H1 (cell line): ENCODE data around the gene PGPEP1. TPM values are rescaled to one million over a fixed set of nuclear protein-coding genes. Genes with fewer than 3 reads are reported as not detected.

ENCODE experiments used
- CTCF ChIA-PET: fragments of 300-600 bp; sonication (Branson Sonifier 250); formaldehyde crosslinking; loops from one replicate; lab custom pipeline; 2021; ENCODE audit not compliant: partially characterized antibody; lab: Charles Lee
- POLR2A ChIA-PET: fragments of 300-600 bp; sonication (Branson Sonifier 250); formaldehyde crosslinking; loops from one replicate; lab custom pipeline; 2021; ENCODE audit warnings: inconsistent platforms; ENCODE audit not compliant: partially characterized antibody; lab: Charles Lee
- DNase-seq, 2 experiments: peaks; one replicate each; pipeline versions ENCODE4 v3.0.0 to v3.0.0-alpha.2; 2010 to 2022; ENCODE audit warnings: low spot score in 2 of 2, low read depth in 1 of 2, mixed read lengths in 1 of 2
- FAIRE-seq: peaks from 2 replicates; lab custom pipeline; 2011; peaks lifted over from hg19 to GRCh38; lab: Jason Lieb, UNC
- H2AFZ ChIP-seq: 2 replicates; pipeline ENCODE4 v1.8.1; 2012; ENCODE audit warnings: low read length, inconsistent platforms
- H2AK5ac ChIP-seq: 2 replicates; pipeline ENCODE4 v1.6.1; 2013; ENCODE audit warnings: low read depth, low read length
- H2BK120ac ChIP-seq: replicated peaks from 2 replicates; pipeline ENCODE3; 2013; ENCODE audit warnings: low read depth, low read length, inconsistent platforms
- H2BK12ac ChIP-seq: 2 replicates; pipeline ENCODE4 v1.6.1; 2013; ENCODE audit warnings: low read depth, low read length
- H2BK15ac ChIP-seq: 2 replicates; pipeline ENCODE4 v1.6.1; 2013; ENCODE audit warnings: low read length
- H2BK20ac ChIP-seq: 2 replicates; pipeline ENCODE4 v1.6.1; 2013; ENCODE audit warnings: low read length
- H2BK5ac ChIP-seq: 2 replicates; pipeline ENCODE4 v1.6.1; 2013; ENCODE audit warnings: low read depth, low read length
- H3K14ac ChIP-seq: 2 replicates; pipeline ENCODE4 v1.6.1; 2013; ENCODE audit warnings: inconsistent platforms; ENCODE audit not compliant: insufficient read length
- H3K18ac ChIP-seq: 2 replicates; pipeline ENCODE4 v1.6.1; 2013; ENCODE audit warnings: low read length; ENCODE audit errors: extremely low read depth
- H3K23ac ChIP-seq: 2 replicates; pipeline ENCODE4 v1.6.1; 2013; ENCODE audit warnings: inconsistent platforms; ENCODE audit not compliant: insufficient read length
- H3K23me2 ChIP-seq: 2 replicates; pipeline ENCODE4 v1.6.1; 2013; ENCODE audit warnings: low read depth, low read length
- H3K27ac ChIP-seq: 2 replicates; pipeline ENCODE4 v1.6.1; 2011; ENCODE audit warnings: low read depth, low read length, inconsistent platforms
- H3K27me3 ChIP-seq, 4 experiments: replicated peaks in 1 of 4; 1 replicate in 1 of 4; 2 replicates in 3 of 4; pipeline versions ENCODE4 v1.6.1 to v1.8.1; 2011 to 2013; ENCODE audit warnings: low read length in 3 of 4, mild to moderate bottlenecking in 3 of 4, inconsistent platforms in 2 of 4, mixed read lengths in 2 of 4, moderate library complexity in 1 of 4; ENCODE audit not compliant: control insufficient read depth in 3 of 4, insufficient read depth in 3 of 4; ENCODE audit errors: extremely low read depth in 1 of 4
- H3K36me3 ChIP-seq, 4 experiments: 2 replicates each; pipeline versions ENCODE4 v1.6.1 to v1.8.1; 2011 to 2013; ENCODE audit warnings: mild to moderate bottlenecking in 4 of 4, low read length in 3 of 4, moderate library complexity in 2 of 4, control low read depth in 1 of 4, inconsistent platforms in 1 of 4; ENCODE audit not compliant: insufficient read depth in 4 of 4, control insufficient read depth in 2 of 4
- H3K4ac ChIP-seq: replicated peaks from 2 replicates; pipeline ENCODE3; 2013; ENCODE audit warnings: low read length, low read depth, mixed read lengths, inconsistent platforms; ENCODE audit not compliant: insufficient read length
- H3K4me1 ChIP-seq, 4 experiments: replicated peaks in 1 of 4; 1 replicate in 1 of 4; 2 replicates in 3 of 4; pipeline versions ENCODE4 v1.6.1 to v1.8.1; 2011 to 2013; ENCODE audit warnings: low read length in 3 of 4, inconsistent platforms in 2 of 4, mixed read lengths in 1 of 4; ENCODE audit not compliant: insufficient read depth in 4 of 4, control insufficient read depth in 3 of 4
- H3K4me2 ChIP-seq, 2 experiments: 2 replicates each; pipeline versions ENCODE4 v1.6.1 to v1.8.1; 2011 to 2013; ENCODE audit warnings: low read depth in 2 of 2, low read length in 2 of 2, control low read depth in 1 of 2, inconsistent platforms in 1 of 2, mild to moderate bottlenecking in 1 of 2; ENCODE audit not compliant: insufficient read depth in 1 of 2
- H3K4me3 ChIP-seq, 4 experiments: fragments of 200-600, 300-600 bp in 1 of 4; sonication (generic), shearing (Covaris generic), sonication (Bioruptor Twin) in 1 of 4; 2 replicates each; pipeline versions ENCODE4 v1.5.1 to v1.8.1; 2011 to 2016; ENCODE audit warnings: low read length in 4 of 4, low read depth in 3 of 4, control low read depth in 2 of 4, inconsistent platforms in 2 of 4, mild to moderate bottlenecking in 2 of 4, mixed read lengths in 1 of 4, moderate library complexity in 1 of 4; ENCODE audit not compliant: insufficient read depth in 2 of 4; ENCODE audit errors: extremely low read depth in 1 of 4
- H3K56ac ChIP-seq: replicated peaks from 2 replicates; pipeline ENCODE3; 2013; ENCODE audit warnings: low read depth, mild to moderate bottlenecking, mixed read lengths, low read length, inconsistent platforms; ENCODE audit not compliant: insufficient read length
- H3K79me1 ChIP-seq: 2 replicates; pipeline ENCODE4 v1.6.1; 2013; ENCODE audit warnings: low read depth, low read length, control low read depth
- H3K79me2 ChIP-seq, 2 experiments: 2 replicates each; pipeline versions ENCODE4 v1.6.1 to v1.8.1; 2012 to 2013; ENCODE audit warnings: low read length in 2 of 2, mild to moderate bottlenecking in 2 of 2, inconsistent platforms in 1 of 2; ENCODE audit not compliant: insufficient read depth in 2 of 2, control insufficient read depth in 1 of 2
- H3K9ac ChIP-seq, 4 experiments: replicated peaks in 1 of 4; 1 replicate in 1 of 4; 2 replicates in 3 of 4; pipeline versions ENCODE4 v1.6.1 to v1.8.1; 2011 to 2013; ENCODE audit warnings: low read depth in 3 of 4, low read length in 3 of 4, control low read depth in 2 of 4, mild to moderate bottlenecking in 2 of 4, moderate library complexity in 2 of 4, inconsistent platforms in 1 of 4; ENCODE audit errors: extremely low read depth in 1 of 4
- H3K9me3 ChIP-seq, 2 experiments: 2 replicates each; pipeline versions ENCODE4 v1.6.1 to v1.8.1; 2012 to 2013; ENCODE audit warnings: mild to moderate bottlenecking in 2 of 2, moderate library complexity in 2 of 2, control low read depth in 1 of 2, inconsistent platforms in 1 of 2, low read depth in 1 of 2, low read length in 1 of 2, mixed read lengths in 1 of 2; ENCODE audit not compliant: insufficient read depth in 2 of 2
- H4K20me1 ChIP-seq, 2 experiments: replicated peaks in 1 of 2; 2 replicates each; pipeline versions ENCODE3 to v1.8.1; 2011 to 2013; ENCODE audit warnings: inconsistent platforms in 2 of 2, low read length in 2 of 2, mild to moderate bottlenecking in 1 of 2; ENCODE audit not compliant: insufficient read depth in 2 of 2, control insufficient read depth in 1 of 2
- H4K5ac ChIP-seq: 2 replicates; pipeline ENCODE4 v1.6.1; 2013; ENCODE audit warnings: low read length, low read depth, mixed read lengths, inconsistent platforms; ENCODE audit not compliant: insufficient read length
- H4K8ac ChIP-seq: 2 replicates; pipeline ENCODE4 v1.8.0; 2013; ENCODE audit warnings: mild to moderate bottlenecking, moderate library complexity, low read length, inconsistent platforms; ENCODE audit not compliant: insufficient read depth; ENCODE audit errors: extremely low read depth
- H4K91ac ChIP-seq: replicated peaks from 2 replicates; pipeline ENCODE3; 2013; ENCODE audit warnings: low read length, mixed read lengths, inconsistent platforms; ENCODE audit not compliant: insufficient read length
- BACH1 ChIP-seq: IDR thresholded peaks from 2 replicates; pipeline ENCODE4 v1.6.1; 2012; ENCODE audit warnings: low read length, improper control_type of control experiment
- RBBP5 ChIP-seq: IDR thresholded peaks from 2 replicates; pipeline ENCODE4 v1.7.1; 2012; ENCODE audit warnings: low read depth, mild to moderate bottlenecking, inconsistent platforms, low read length, moderate library complexity, borderline replicate concordance
- SIRT6 ChIP-seq: IDR thresholded peaks from one replicate; pipeline ENCODE4 v1.7.1; 2012; ENCODE audit warnings: low read length, inconsistent platforms
- SIX5 ChIP-seq: IDR thresholded peaks from 2 replicates; pipeline ENCODE4 v1.6.1; 2011; ENCODE audit warnings: mild to moderate bottlenecking, low read depth, low read length
- WGBS, 2 experiments: shearing (Covaris generic) in 1 of 2; methylation state at CpG; one replicate each; pipeline versions ENCODE4 v1.1.6 to v1.1.7; 2013 to 2015; ENCODE audit warnings: low lambda C conversion rate in 2 of 2, mixed read lengths in 2 of 2, inconsistent platforms in 1 of 2, low coverage in 1 of 2, missing lambda C conversion rate in 1 of 2; ENCODE audit not compliant: insufficient replicate concordance in 2 of 2, insufficient coverage in 1 of 2, insufficient read length in 1 of 2; ENCODE audit errors: extremely low coverage in 1 of 2, missing lambda C conversion rate in 1 of 2; 5-methylcytosine and 5-hydroxymethylcytosine counted together
- polyA plus RNA-seq, 7 experiments: library from polyadenylated mRNA; depleted of rRNA in 3 of 7; stranded (reverse) in 5 of 7; unstranded in 2 of 7; fragments of >200 nt in 5 of 7; fragments of 200-250 nt in 2 of 7; gene quantifications; 1 replicate in 5 of 7; 2 replicates in 1 of 7; 4 replicates in 1 of 7; pipeline versions ENCODE4 v1.2.1 to v1.2.3, GENCODE V29; 2011 to 2013; ENCODE audit warnings: missing spikeins in 2 of 7, mixed read lengths in 2 of 7
- total RNA-seq: library from RNA; stranded (reverse); fragmentation: NEBNext Ultra II Directional; extraction: Animal tissue kit (Norgen Biotek cat#: 25700); gene quantifications from 2 replicates; pipeline ENCODE4 v1.2.1, GENCODE V29; 2021

PGPEP1 gene
- total and polyA plus RNA-seq, 2 of the 8 experiments (the other 6 are each of a cell fraction or from before 2014, with no cell fraction given), result 17.0 to 33.4 TPM

DNA sequence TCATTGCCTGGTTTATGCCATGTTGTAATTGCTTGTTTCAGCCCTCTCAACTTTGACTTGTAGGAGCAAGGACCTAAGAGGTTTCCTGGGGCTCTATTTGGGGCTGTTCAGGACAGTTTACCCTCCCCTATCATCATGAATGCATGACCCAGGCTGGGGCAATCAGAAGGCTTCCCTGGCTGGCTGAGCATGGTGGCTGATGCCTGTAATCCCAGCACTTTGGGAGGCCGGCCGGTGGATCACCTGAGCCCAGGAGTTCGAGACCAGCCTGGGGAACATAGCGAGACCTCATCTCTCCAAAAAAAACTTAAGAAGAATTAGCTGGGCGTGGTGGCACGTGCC lies 11.4 kb upstream of the PGPEP1 start:
- no peak overlapping the region for H3K56ac ChIP-seq
- H2BK12ac ChIP-seq, result 0 out of 2 replicates have a peak overlapping the region, but pooled peaks have one; percentile 42
- ChIA-PET POLR2A (interaction anchor here (0.6 to 20.2 kb wide), 6 partner anchors 10 to 107 kb away, joined by 3 to 224 read pairs (median 6); partner anchors contain the start of genes IQCN and JUND), CTCF (interaction anchor here (0.7 to 7.7 kb wide), 45 partner anchors 9 to 511 kb away, joined by 3 to 179 read pairs (median 5); partner anchors contain the start of genes GDF15, IQCN, JUND and PGPEP1)
- no peaks in the 10 kb centered on the region for H3K79me1 ChIP-seq
- H4K20me1 ChIP-seq, result no peaks in the 10 kb centered on the region
- H3K4me3 ChIP-seq, result peak overlapping the region; percentile 28 to 53 (median 38); a peak in 6 of 8 replicates
- H2BK5ac ChIP-seq, result peak overlapping the region; percentile 57; the same call in 1 of the 2 replicates
- peak overlapping the region; percentile 78 for H4K91ac ChIP-seq
- H3K9me3 ChIP-seq, result no peaks in the 10 kb centered on the region
- H4K8ac ChIP-seq, result no peak overlapping the region
- whole genome bisulfite sequencing, 2 experiments, result 94% methylated on average over 6 of the region's 6 CpGs; no CpG with 5 or more reads in 1 of the 2 experiments
- H2BK120ac ChIP-seq, result no peak overlapping the region
- no peak overlapping the region for H2BK20ac ChIP-seq
- FAIRE-seq (no peak), DNase-seq (no peak)
- no peak overlapping the region for H4K5ac ChIP-seq
- H2AFZ ChIP-seq, result peak overlapping the region; percentile 70; the same call in 1 of the 2 replicates
- no peaks in the 10 kb centered on the region for H3K36me3 ChIP-seq
- H3K18ac ChIP-seq, result peak overlapping the region; percentile 75; the same call in 1 of the 2 replicates
- TF ChIP-seq RBBP5 (no peak), SIRT6 (no peak), BACH1 (no peak), SIX5 (no peak)
- H3K27ac ChIP-seq, result no peak overlapping the region
- H3K14ac ChIP-seq, result no peak overlapping the region
- H3K4ac ChIP-seq, result peak overlapping the region; percentile 36
- no peaks in the 10 kb centered on the region for H3K79me2 ChIP-seq
- peak overlapping the region in 1 of 4 experiments; percentile 4; a peak in 1 of 7 replicates for H3K9ac ChIP-seq
- H2BK15ac ChIP-seq, result no peak overlapping the region
- no peak overlapping the region for H3K23ac ChIP-seq
- peaks cover 0 to 5% (median 2%) of the 10 kb centered on the region in 4 experiments; a peak in 4 of 7 replicates for H3K4me1 ChIP-seq
- H3K23me2 ChIP-seq, result no peaks in the 10 kb centered on the region
- no peak overlapping the region for H2AK5ac ChIP-seq
- H3K4me2 ChIP-seq, result peak overlapping the region; percentile 60 to 66
- no peaks in the 10 kb centered on the region for H3K27me3 ChIP-seq
